Right lobe of liver (tissue), 6 donors: ENCODE data around the gene CENPP. TPM values are rescaled to one million over a fixed set of nuclear protein-coding genes. Genes with fewer than 3 reads are reported as not detected.

Experiments
- ATAC-seq, 4 donors: fragments of 200-7000 bp; cut with Tn5 transposase; one replicate each; pipeline ENCODE4 v1.9.1; 2020; ENCODE audit warnings: mild to moderate bottlenecking in 4 of 4, moderate library complexity in 4 of 4
- DNase-seq, 3 donors: peaks; one replicate each; pipeline ENCODE4 v3.0.0-alpha.2; 2020
- H3K27ac ChIP-seq, 3 donors: fragments of 200-600 bp; one replicate each; pipeline ENCODE4 v1.8.0; 2022
- H3K27me3 ChIP-seq, 2 donors: fragments of 200-600 bp; one replicate each; pipeline ENCODE4 v1.8.0; 2022
- H3K36me3 ChIP-seq, 4 donors: fragments of 200-600 bp; sonication (generic) in 1 of 4; one replicate each; pipeline versions ENCODE4 v1.5.1 to v1.8.0; 2017 to 2022; ENCODE audit warnings: control low read depth in 1 of 4
- H3K4me1 ChIP-seq, 4 donors: fragments of 200-600 bp; sonication (generic) in 1 of 4; one replicate each; pipeline versions ENCODE4 v1.5.1 to v1.8.0; 2017 to 2022; ENCODE audit warnings: control low read depth in 1 of 4
- H3K4me3 ChIP-seq, 3 donors: fragments of 200-600 bp; one replicate each; pipeline ENCODE4 v1.8.0; 2022
- H3K9me3 ChIP-seq, 4 donors: fragments of 200-600 bp; sonication (generic) in 1 of 4; one replicate each; pipeline versions ENCODE4 v1.5.1 to v1.8.0; 2017 to 2022; ENCODE audit warnings: control low read depth in 1 of 4
- POLR2A ChIP-seq: fragments of 450-650 bp; IDR thresholded peaks from one replicate; pipeline ENCODE4 v1.6.1; 2017; ENCODE audit warnings: antibody characterized with exemption, mild to moderate bottlenecking
- WGBS: methylation state at CpG from one replicate; pipeline ENCODE4 v1.1.6; 2018; ENCODE audit warnings: low coverage, low lambda C conversion rate; ENCODE audit not compliant: insufficient coverage; ENCODE audit errors: missing lambda C conversion rate; 5-methylcytosine and 5-hydroxymethylcytosine counted together
- intact Hi-C, 2 donors: fragments of 100-400 bp; cut with DNase I; formaldehyde crosslinking; loops; one replicate each; pipeline versions ENCODE4 v1.11.2 to v1.14.1; 2022
- total RNA-seq, 6 experiments: library from RNA; depleted of rRNA in 2 of 6; stranded (reverse); fragments of >200 nt in 2 of 6; fragmentation: NEBNext Ultra II Directional in 3 of 6; extraction: Animal tissue kit (Norgen Biotek cat#: 25700) in 3 of 6; gene quantifications; one replicate each; pipeline versions ENCODE4 v1.1.0 to v1.2.4, GENCODE V29; 2016 to 2023
- TF ChIP-seq, protein P1 (sequence below), 4 donors: fragments of 200-600 bp in 3 of 4; fragments of 450-650 bp in 1 of 4; IDR thresholded peaks; one replicate each; pipeline versions ENCODE4 v1.5.1 to v1.8.0; 2016 to 2022; ENCODE audit warnings: antibody characterized with exemption in 4 of 4, mild to moderate bottlenecking in 2 of 4
- donor health status: DM: no; HTN: yes; CAD: no.
- donor health status: DM: no; HTN: no; CAD: no.
- donor health status: DM: no; HTN: no; CAD: no.
- donor health status: DM: no; HTN: yes; CAD: no.
- donor health status: DM: no; HTN: yes; CAD: no.

The CENPP gene
- total RNA-seq, 6 experiments from 2014 or later = 1.0 to 3.7 (median 1.5) TPM

DNA sequence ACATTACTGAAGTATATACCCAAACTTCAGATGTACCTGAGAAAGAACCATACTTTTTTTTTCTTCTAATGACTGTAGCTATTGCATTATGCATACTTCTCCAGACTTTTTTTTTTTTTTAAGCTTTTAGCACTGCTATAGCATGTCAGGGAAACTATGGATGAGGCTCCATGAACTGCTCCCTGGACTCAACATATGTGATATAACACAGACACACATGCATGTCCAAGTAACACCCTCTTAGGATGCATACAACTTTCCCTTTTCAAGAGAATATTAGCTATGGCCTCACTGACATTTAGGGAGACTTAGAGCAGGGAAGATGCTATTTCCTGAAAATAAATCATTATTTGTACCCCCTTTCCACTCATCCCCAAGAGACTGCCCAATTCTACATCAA lies 157.1 kb downstream of the CENPP start:
- H3K27ac ChIP-seq = no peak overlapping the region

DNA sequence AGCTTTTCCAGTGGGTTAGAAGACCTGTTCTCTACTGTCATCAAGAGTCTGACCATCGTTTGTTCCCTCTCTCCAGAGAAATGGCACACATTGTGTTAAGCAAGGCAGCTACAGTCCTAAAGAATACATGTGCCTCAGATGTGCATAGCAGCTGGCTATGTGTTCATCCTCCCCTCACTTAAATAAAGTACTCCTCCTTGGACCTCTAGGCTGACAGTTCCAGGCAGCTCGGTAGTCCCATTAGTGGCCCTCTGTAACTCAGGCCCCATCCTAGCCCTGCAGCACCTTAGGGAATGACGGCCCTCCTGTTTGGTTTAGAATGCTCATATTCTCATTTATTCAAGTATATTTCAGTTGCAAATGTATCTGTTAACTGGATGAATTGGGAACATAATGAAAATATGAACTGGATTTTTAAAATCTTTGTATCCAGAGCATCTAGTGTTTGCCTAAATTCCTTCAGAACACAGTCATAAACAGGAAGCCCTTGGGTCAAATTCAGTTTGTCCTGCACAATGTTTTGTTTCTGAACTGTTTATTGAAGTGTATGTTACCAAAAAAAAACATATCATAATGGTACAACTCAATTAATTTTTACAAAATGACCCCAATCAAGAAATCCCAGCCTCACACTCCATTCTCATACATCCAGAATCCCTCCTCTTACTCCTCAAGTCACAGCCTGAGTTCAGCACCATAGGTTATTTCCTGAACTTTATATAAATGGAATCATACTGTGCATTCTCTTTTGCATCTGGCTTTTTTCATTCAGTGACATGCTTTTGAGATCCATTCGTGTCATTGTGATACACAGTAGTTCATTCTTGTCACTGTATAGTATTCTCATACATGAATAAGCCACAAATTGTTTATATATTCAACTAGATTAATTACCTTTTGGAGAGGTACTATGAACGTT lies 158.1 kb downstream of the CENPP start:
- Histone ChIP-seq H3K4me3 (no peak overlapping the region), H3K27ac (peak overlapping the region; percentile 16 to 29 (median 17)), H3K36me3 (no peaks in the 10 kb centered on the region), H3K4me1 (peaks cover 0 to 3% (median 0%) of the 10 kb centered on the region in 4 donors), H3K27me3 (no peaks in the 10 kb centered on the region), H3K9me3 (no peaks in the 10 kb centered on the region)
- ATAC-seq (peak in 1 of 4 donors; percentile 51), DNase-seq (no peak)
- TF ChIP-seq, protein P1, sequence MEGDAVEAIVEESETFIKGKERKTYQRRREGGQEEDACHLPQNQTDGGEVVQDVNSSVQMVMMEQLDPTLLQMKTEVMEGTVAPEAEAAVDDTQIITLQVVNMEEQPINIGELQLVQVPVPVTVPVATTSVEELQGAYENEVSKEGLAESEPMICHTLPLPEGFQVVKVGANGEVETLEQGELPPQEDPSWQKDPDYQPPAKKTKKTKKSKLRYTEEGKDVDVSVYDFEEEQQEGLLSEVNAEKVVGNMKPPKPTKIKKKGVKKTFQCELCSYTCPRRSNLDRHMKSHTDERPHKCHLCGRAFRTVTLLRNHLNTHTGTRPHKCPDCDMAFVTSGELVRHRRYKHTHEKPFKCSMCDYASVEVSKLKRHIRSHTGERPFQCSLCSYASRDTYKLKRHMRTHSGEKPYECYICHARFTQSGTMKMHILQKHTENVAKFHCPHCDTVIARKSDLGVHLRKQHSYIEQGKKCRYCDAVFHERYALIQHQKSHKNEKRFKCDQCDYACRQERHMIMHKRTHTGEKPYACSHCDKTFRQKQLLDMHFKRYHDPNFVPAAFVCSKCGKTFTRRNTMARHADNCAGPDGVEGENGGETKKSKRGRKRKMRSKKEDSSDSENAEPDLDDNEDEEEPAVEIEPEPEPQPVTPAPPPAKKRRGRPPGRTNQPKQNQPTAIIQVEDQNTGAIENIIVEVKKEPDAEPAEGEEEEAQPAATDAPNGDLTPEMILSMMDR (IDR thresholded peaks at IDR 0.05) = no peak
- TF ChIP-seq POLR2A = no peak
- intact Hi-C loops = no loop called here
- WGBS = 74% methylated on average over 5 of the region's 5 CpGs

More for the DNA sequence above, 157.1 kb downstream of the CENPP start:
- Histone ChIP-seq H3K27me3 (no peaks in the 10 kb centered on the region), H3K9me3 (no peaks in the 10 kb centered on the region), H3K4me1 (peaks cover 0 to 3% (median 0%) of the 10 kb centered on the region in 4 donors), H3K36me3 (no peaks in the 10 kb centered on the region), H3K4me3 (no peak overlapping the region)
- DNase-seq = no peak
- no peak for ATAC-seq
- intact Hi-C loops = no loop called here
- TF ChIP-seq POLR2A = no peak
- TF ChIP-seq, protein P1 (IDR thresholded peaks at IDR 0.05) = no peak

DNA sequence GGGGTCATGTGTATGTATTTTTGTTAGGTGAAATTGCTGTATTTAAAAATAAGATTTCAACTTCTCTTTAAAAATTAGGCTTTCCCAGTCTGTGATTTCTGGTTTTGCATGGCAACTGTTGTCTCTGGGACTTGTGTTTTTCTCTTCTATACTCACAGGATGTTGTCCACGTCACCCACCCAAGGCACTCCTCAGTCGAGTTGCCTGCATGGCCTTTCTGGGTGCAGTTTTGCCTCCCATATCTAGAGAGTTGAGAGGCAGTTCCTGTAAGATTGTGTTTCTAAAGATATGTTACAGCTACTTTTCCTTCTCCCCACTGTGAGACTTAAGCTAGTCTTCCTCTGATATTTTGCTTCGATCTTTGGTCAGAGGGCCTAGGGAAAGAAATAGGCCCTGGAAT lies 158.8 kb downstream of the CENPP start:
- TF ChIP-seq POLR2A = no peak
- TF ChIP-seq, protein P1 (IDR thresholded peaks at IDR 0.05) = no peak
- Histone ChIP-seq H3K27me3 (no peaks in the 10 kb centered on the region), H3K9me3 (no peaks in the 10 kb centered on the region), H3K36me3 (no peaks in the 10 kb centered on the region), H3K4me1 (peaks cover 0 to 3% (median 0%) of the 10 kb centered on the region in 4 donors), H3K4me3 (no peak overlapping the region), H3K27ac (peak overlapping the region in 2 of 3 donors; percentile 14 to 19)
- intact Hi-C loops = no loop called here
- 78% methylated on average over 3 of the region's 3 CpGs for WGBS
- ATAC-seq = peak in 3 of 4 donors; percentile 38 to 67 (median 52)
- DNase-seq = no peak

DNA sequence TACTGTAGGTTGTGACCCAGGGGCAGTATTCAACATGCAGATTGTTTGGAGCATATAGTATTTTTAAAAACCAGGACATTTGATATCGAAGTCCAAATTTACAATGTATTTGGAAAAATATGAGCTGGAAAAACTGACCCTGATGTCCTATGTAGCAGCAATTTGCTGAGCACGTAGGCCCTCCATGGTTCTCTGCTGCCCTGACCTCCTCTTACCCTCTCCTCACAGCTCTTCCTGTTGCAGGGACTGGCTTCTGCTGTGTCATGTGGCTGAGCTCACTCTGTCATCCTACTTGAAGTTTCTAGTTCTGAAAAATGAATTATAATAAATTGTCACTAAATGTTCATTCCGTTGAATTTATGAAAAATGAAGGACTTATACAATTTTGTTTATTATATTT lies 160.6 kb downstream of the CENPP start:
- no peak overlapping the region for H3K4me3 ChIP-seq
- WGBS = 61% methylated on average over 3 of the region's 3 CpGs
- H3K27me3 ChIP-seq = no peaks in the 10 kb centered on the region
- ATAC-seq (peak; percentile 52 to 84 (median 82)), DNase-seq (no peak)
- peak overlapping the region in 1 of 3 donors; percentile 24 for H3K27ac ChIP-seq
- H3K9me3 ChIP-seq = no peaks in the 10 kb centered on the region
- peaks cover 0 to 3% (median 0%) of the 10 kb centered on the region in 4 donors for H3K4me1 ChIP-seq
- TF ChIP-seq, protein P1 (IDR thresholded peaks at IDR 0.05) = no peak
- no peak for TF ChIP-seq POLR2A
- intact Hi-C loops = no loop called here
- H3K36me3 ChIP-seq = no peaks in the 10 kb centered on the region
